Left ventricle myocardium inferior (tissue), 1 donor: ENCODE data around the gene TXNRD2. TPM values are rescaled to one million over a fixed set of nuclear protein-coding genes. Genes with fewer than 3 reads are reported as not detected.
"Not testable (repeated sequence)": the region's sequence is repeated elsewhere in the genome, so short reads cannot be mapped to it uniquely, and the experiment has no call there.

ENCODE experiments used
- DNase-seq: peaks from one replicate; pipeline ENCODE4 v3.0.0-alpha.2; 2020
- H3K27ac ChIP-seq: fragments of 200-600 bp; replicated peaks from 2 replicates; pipeline ENCODE4 v1.8.0; 2021
- H3K27me3 ChIP-seq: fragments of 200-600 bp; 2 replicates; pipeline ENCODE4 v1.8.0; 2021; ENCODE audit warnings: low read depth
- H3K36me3 ChIP-seq: fragments of 200-600 bp; 2 replicates; pipeline ENCODE4 v1.8.0; 2021
- H3K4me1 ChIP-seq: fragments of 200-600 bp; 2 replicates; pipeline ENCODE4 v1.8.0; 2021
- H3K4me3 ChIP-seq: fragments of 200-600 bp; 2 replicates; pipeline ENCODE4 v1.8.0; 2021; ENCODE audit warnings: mild to moderate bottlenecking, moderate library complexity
- H3K9me3 ChIP-seq: fragments of 200-600 bp; replicated peaks from 2 replicates; pipeline ENCODE4 v1.8.0; 2021
- CTCF ChIP-seq: fragments of 200-600 bp; IDR thresholded peaks from 2 replicates; pipeline ENCODE4 v1.8.0; 2021; ENCODE audit warnings: antibody characterized with exemption, mild to moderate bottlenecking, borderline replicate concordance
- intact Hi-C: fragments of 100-400 bp; cut with micrococcal nuclease; formaldehyde crosslinking; loops from one replicate; pipeline ENCODE4 v1.11.0; 2022
- total RNA-seq: library from RNA; stranded (reverse); fragmentation: NEBNext Ultra II Directional; extraction: Animal tissue kit (Norgen Biotek cat#: 25700); gene quantifications from one replicate; pipeline ENCODE4 v1.2.1, GENCODE V29; 2021
- donor health status: DM: no; HTN: yes; CAD: no; lungs with severe emphysema.

Gene TXNRD2
- total RNA-seq, 1 donor from 2014 or later: 35.2 TPM

GRCh38 chr22:19929586-19930550, 11.8 kb downstream of the TXNRD2 start:
- Histone ChIP-seq H3K4me1 (no peaks in the 10 kb centered on the region), H3K36me3 (peaks cover 6% of the 10 kb centered on the region), H3K27me3 (no peaks in the 10 kb centered on the region), H3K27ac (no peak overlapping the region), H3K4me3 (no peak overlapping the region), H3K9me3 (peaks cover under 1% of the 10 kb centered on the region)
- TF ChIP-seq CTCF: no peak
- intact Hi-C loops: no loop called here
- no peak for DNase-seq

- H3K9me3 ChIP-seq: no peaks in the 10 kb centered on the region
- no peak overlapping the region for H3K27ac ChIP-seq
- TF ChIP-seq CTCF: no peak
- DNase-seq: no peak
- H3K27me3 ChIP-seq: no peaks in the 10 kb centered on the region
- no peaks in the 10 kb centered on the region for H3K4me1 ChIP-seq
- peaks cover 5% of the 10 kb centered on the region for H3K36me3 ChIP-seq
- no peak overlapping the region for H3K4me3 ChIP-seq
- intact Hi-C loops: no loop called here
Observed at GRCh38 chr22:19928207-19928606, 13.4 kb downstream of the TXNRD2 start.

- intact Hi-C loops: no loop called here
- H3K36me3 ChIP-seq: peaks cover 5% of the 10 kb centered on the region
- no peak for TF ChIP-seq CTCF
- H3K4me1 ChIP-seq: no peaks in the 10 kb centered on the region
- H3K27ac ChIP-seq: no peak overlapping the region
- H3K9me3 ChIP-seq: no peaks in the 10 kb centered on the region
- H3K27me3 ChIP-seq: no peaks in the 10 kb centered on the region
- no peak overlapping the region for H3K4me3 ChIP-seq
- no peak for DNase-seq
Observed at GRCh38 chr22:19927696-19928095, 13.9 kb downstream of the TXNRD2 start.

GRCh38 chr22:19926028-19926427, 15.6 kb downstream of the TXNRD2 start:
- H3K27ac ChIP-seq, H3K9me3 ChIP-seq, DNase-seq, intact Hi-C loops, H3K36me3 ChIP-seq, H3K4me1 ChIP-seq, H3K27me3 ChIP-seq, H3K4me3 ChIP-seq: not testable (repeated sequence)

GRCh38 chr22:19923914-19924513, 17.6 kb downstream of the TXNRD2 start:
- H3K9me3 ChIP-seq: no peaks in the 10 kb centered on the region
- no peak overlapping the region for H3K27ac ChIP-seq
- no peak for DNase-seq
- intact Hi-C loops: no loop called here
- H3K4me1 ChIP-seq: no peaks in the 10 kb centered on the region
- H3K36me3 ChIP-seq: no peaks in the 10 kb centered on the region
- TF ChIP-seq CTCF: no peak
- H3K27me3 ChIP-seq: no peaks in the 10 kb centered on the region
- H3K4me3 ChIP-seq: no peak overlapping the region
